ENCODE results near the gene UQCRC2. TPM values are rescaled to one million over a fixed set of nuclear protein-coding genes. Genes with fewer than 3 reads are reported as not detected.

The UQCRC2 gene
- total and polyA plus RNA-seq, 10 of the 15 experiments (the other 5 are each of a cell fraction or from before 2014, with no cell fraction given): 256 to 563 (median 327) TPM

DNA sequence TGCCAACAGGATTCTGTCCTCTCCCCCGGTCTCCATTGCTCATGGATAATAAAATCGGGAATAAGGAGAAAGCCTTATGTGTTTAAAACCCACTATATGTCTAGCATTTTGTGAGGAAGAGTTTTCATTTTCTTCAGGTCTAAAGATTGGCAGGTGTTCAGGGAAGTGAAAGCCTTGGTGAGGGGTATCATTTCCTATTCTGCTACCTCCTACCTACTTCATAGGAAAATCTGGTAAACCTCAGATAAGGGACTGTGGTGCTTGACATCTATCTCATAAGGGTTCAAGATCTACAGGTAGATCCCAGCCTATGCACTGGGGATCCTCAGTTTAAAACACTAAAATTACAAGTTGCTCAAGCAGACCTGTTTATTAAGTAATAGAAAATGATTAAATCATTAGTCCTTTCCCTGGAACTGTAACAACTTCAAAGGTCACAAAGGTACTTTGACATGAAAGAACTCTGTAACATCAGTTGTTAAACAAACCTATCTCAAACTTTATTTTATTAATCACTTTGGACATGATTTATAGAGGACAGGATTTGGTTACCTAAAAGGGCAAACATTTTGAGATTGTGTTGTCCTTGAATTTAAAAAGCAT is 61.2 kb downstream of the UQCRC2 start (continued):
- TF ChIP-seq, protein P1, sequence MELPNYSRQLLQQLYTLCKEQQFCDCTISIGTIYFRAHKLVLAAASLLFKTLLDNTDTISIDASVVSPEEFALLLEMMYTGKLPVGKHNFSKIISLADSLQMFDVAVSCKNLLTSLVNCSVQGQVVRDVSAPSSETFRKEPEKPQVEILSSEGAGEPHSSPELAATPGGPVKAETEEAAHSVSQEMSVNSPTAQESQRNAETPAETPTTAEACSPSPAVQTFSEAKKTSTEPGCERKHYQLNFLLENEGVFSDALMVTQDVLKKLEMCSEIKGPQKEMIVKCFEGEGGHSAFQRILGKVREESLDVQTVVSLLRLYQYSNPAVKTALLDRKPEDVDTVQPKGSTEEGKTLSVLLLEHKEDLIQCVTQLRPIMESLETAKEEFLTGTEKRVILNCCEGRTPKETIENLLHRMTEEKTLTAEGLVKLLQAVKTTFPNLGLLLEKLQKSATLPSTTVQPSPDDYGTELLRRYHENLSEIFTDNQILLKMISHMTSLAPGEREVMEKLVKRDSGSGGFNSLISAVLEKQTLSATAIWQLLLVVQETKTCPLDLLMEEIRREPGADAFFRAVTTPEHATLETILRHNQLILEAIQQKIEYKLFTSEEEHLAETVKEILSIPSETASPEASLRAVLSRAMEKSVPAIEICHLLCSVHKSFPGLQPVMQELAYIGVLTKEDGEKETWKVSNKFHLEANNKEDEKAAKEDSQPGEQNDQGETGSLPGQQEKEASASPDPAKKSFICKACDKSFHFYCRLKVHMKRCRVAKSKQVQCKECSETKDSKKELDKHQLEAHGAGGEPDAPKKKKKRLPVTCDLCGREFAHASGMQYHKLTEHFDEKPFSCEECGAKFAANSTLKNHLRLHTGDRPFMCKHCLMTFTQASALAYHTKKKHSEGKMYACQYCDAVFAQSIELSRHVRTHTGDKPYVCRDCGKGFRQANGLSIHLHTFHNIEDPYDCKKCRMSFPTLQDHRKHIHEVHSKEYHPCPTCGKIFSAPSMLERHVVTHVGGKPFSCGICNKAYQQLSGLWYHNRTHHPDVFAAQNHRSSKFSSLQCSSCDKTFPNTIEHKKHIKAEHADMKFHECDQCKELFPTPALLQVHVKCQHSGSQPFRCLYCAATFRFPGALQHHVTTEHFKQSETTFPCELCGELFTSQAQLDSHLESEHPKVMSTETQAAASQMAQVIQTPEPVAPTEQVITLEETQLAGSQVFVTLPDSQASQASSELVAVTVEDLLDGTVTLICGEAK (IDR thresholded peaks at IDR 0.05; ENCODE audit: borderline replicate concordance): no peak
- TF ChIP-seq WRNIP1 (IDR thresholded peaks at IDR 0.05; ENCODE audit: borderline replicate concordance, low read depth, low read length) (no peak), SIX5 (IDR thresholded peaks at IDR 0.05; ENCODE audit: low read depth, low read length, severe bottlenecking) (no peak), CBFB (IDR thresholded peaks at IDR 0.05; ENCODE audit: low read depth) (no peak), STAT3 (IDR thresholded peaks at IDR 0.05; ENCODE audit: low read depth, low read length) (no peak), HDAC2 (IDR thresholded peaks at IDR 0.05) (no peak), MEF2B (IDR thresholded peaks at IDR 0.05; ENCODE audit: partially characterized antibody, poor library complexity, severe bottlenecking) (no peak), EP300 (IDR thresholded peaks at IDR 0.05; ENCODE audit: borderline replicate concordance in 1 of 2, control insufficient read depth in 1 of 2, low read depth in 2 of 2, low read length in 2 of 2) (peak in 1 of 2 experiments; percentile 69; a peak in 1 of 4 replicates), GATAD2B (conservative IDR thresholded peaks at IDR 0.05; ENCODE audit: low read depth) (no peak; the same call in 1 of the 2 replicates), NFIC (IDR thresholded peaks at IDR 0.05; ENCODE audit: low read depth, low read length) (no peak; the same call in 1 of the 2 replicates), RELA (IDR thresholded peaks at IDR 0.05; ENCODE audit: borderline replicate concordance, partially characterized antibody) (no peak), ZSCAN29 (IDR thresholded peaks at IDR 0.05) (no peak), ZNF274 (IDR thresholded peaks at IDR 0.05; ENCODE audit: insufficient read depth, insufficient read length) (no peak), SMC3 (IDR thresholded peaks at IDR 0.05; ENCODE audit: borderline replicate concordance, low read length) (no peak)
- TF ChIP-seq, protein P2, sequence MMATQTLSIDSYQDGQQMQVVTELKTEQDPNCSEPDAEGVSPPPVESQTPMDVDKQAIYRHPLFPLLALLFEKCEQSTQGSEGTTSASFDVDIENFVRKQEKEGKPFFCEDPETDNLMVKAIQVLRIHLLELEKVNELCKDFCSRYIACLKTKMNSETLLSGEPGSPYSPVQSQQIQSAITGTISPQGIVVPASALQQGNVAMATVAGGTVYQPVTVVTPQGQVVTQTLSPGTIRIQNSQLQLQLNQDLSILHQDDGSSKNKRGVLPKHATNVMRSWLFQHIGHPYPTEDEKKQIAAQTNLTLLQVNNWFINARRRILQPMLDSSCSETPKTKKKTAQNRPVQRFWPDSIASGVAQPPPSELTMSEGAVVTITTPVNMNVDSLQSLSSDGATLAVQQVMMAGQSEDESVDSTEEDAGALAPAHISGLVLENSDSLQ (IDR thresholded peaks at IDR 0.05): peak; percentile 84
- TF ChIP-seq, protein P3, sequence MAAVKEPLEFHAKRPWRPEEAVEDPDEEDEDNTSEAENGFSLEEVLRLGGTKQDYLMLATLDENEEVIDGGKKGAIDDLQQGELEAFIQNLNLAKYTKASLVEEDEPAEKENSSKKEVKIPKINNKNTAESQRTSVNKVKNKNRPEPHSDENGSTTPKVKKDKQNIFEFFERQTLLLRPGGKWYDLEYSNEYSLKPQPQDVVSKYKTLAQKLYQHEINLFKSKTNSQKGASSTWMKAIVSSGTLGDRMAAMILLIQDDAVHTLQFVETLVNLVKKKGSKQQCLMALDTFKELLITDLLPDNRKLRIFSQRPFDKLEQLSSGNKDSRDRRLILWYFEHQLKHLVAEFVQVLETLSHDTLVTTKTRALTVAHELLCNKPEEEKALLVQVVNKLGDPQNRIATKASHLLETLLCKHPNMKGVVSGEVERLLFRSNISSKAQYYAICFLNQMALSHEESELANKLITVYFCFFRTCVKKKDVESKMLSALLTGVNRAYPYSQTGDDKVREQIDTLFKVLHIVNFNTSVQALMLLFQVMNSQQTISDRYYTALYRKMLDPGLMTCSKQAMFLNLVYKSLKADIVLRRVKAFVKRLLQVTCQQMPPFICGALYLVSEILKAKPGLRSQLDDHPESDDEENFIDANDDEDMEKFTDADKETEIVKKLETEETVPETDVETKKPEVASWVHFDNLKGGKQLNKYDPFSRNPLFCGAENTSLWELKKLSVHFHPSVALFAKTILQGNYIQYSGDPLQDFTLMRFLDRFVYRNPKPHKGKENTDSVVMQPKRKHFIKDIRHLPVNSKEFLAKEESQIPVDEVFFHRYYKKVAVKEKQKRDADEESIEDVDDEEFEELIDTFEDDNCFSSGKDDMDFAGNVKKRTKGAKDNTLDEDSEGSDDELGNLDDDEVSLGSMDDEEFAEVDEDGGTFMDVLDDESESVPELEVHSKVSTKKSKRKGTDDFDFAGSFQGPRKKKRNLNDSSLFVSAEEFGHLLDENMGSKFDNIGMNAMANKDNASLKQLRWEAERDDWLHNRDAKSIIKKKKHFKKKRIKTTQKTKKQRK (IDR thresholded peaks at IDR 0.05; ENCODE audit: low read depth, low read length): no peak
- TF ChIP-seq, protein P4, sequence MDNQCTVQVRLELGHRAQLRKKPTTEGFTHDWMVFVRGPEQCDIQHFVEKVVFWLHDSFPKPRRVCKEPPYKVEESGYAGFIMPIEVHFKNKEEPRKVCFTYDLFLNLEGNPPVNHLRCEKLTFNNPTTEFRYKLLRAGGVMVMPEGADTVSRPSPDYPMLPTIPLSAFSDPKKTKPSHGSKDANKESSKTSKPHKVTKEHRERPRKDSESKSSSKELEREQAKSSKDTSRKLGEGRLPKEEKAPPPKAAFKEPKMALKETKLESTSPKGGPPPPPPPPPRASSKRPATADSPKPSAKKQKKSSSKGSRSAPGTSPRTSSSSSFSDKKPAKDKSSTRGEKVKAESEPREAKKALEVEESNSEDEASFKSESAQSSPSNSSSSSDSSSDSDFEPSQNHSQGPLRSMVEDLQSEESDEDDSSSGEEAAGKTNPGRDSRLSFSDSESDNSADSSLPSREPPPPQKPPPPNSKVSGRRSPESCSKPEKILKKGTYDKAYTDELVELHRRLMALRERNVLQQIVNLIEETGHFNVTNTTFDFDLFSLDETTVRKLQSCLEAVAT (IDR thresholded peaks at IDR 0.05): no peak
- TF ChIP-seq, protein P5, sequence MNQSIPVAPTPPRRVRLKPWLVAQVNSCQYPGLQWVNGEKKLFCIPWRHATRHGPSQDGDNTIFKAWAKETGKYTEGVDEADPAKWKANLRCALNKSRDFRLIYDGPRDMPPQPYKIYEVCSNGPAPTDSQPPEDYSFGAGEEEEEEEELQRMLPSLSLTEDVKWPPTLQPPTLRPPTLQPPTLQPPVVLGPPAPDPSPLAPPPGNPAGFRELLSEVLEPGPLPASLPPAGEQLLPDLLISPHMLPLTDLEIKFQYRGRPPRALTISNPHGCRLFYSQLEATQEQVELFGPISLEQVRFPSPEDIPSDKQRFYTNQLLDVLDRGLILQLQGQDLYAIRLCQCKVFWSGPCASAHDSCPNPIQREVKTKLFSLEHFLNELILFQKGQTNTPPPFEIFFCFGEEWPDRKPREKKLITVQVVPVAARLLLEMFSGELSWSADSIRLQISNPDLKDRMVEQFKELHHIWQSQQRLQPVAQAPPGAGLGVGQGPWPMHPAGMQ (IDR thresholded peaks at IDR 0.05; ENCODE audit: borderline replicate concordance): no peak
